Non-pigmented ciliary epithelial cell (primary cell): ENCODE data around the gene TRIM50.
"Not testable (repeated sequence)": the region's sequence is repeated elsewhere in the genome, so short reads cannot be mapped to it uniquely, and the experiment has no call there.

Experiments
- DNase-seq: peaks from one replicate; pipeline ENCODE4 v3.0.0-alpha.2; 2010; ENCODE audit warnings: low read depth

TRIM50 gene

GRCh38 chr7:73314271-73314670 lies 13.6 kb downstream of the TRIM50 start:
- no peak for DNase-seq

- no peak for DNase-seq
These were observed 14.4 kb downstream of the TRIM50 start for GRCh38 chr7:73313521-73313906.

- no peak for DNase-seq
These were observed 14.9 kb downstream of the TRIM50 start for GRCh38 chr7:73312831-73313520.

GRCh38 chr7:73311421-73311820 lies 16.5 kb downstream of the TRIM50 start:
- not testable (repeated sequence) for DNase-seq

- no peak for DNase-seq
These were observed 19.1 kb downstream of the TRIM50 start, which contains the start of gene NSUN5 for GRCh38 chr7:73308665-73309214. NSUN5 (minus strand) TSS chr7:73308826; CDS start chr7:73308790, 36 bp downstream.

- no peak for DNase-seq
These were observed 19.7 kb downstream of the TRIM50 start for GRCh38 chr7:73308074-73308664.

- DNase-seq: no peak
These were observed 20.4 kb downstream of the TRIM50 start for GRCh38 chr7:73307436-73307835.

- not testable (repeated sequence) for DNase-seq
These were observed 23.1 kb downstream of the TRIM50 start for GRCh38 chr7:73304612-73305387.

GRCh38 chr7:73304071-73304470 lies 23.8 kb downstream of the TRIM50 start:
- no peak for DNase-seq

- no peak for DNase-seq
These were observed 24.3 kb downstream of the TRIM50 start for GRCh38 chr7:73303546-73303945.

- not testable (repeated sequence) for DNase-seq
These were observed 25.0 kb downstream of the TRIM50 start for GRCh38 chr7:73302846-73303245.

- DNase-seq: not testable (repeated sequence)
These were observed 26.8 kb downstream of the TRIM50 start for GRCh38 chr7:73301108-73301507.

GRCh38 chr7:73299812-73300211 lies 28.1 kb downstream of the TRIM50 start:
- not testable (repeated sequence) for DNase-seq

- DNase-seq: not testable (repeated sequence)
These were observed 30.2 kb downstream of the TRIM50 start for GRCh38 chr7:73297706-73298105.

GRCh38 chr7:73297235-73297634 lies 30.6 kb downstream of the TRIM50 start:
- DNase-seq: not testable (repeated sequence)

- not testable (repeated sequence) for DNase-seq
These were observed 50.7 kb downstream of the TRIM50 start for GRCh38 chr7:73277210-73277609.

- not testable (repeated sequence) for DNase-seq
These were observed 60.1 kb downstream of the TRIM50 start for GRCh38 chr7:73267813-73268212.

GRCh38 chr7:73266719-73267368 lies 61.0 kb downstream of the TRIM50 start:
- not testable (repeated sequence) for DNase-seq
